Body of pancreas (tissue), 4 donors: ENCODE measurements around the gene TEPSIN. TPM values are rescaled to one million over a fixed set of nuclear protein-coding genes. Genes with fewer than 3 reads are reported as not detected.

Source experiments
- ATAC-seq: fragments of 150-250 bp; one replicate; pipeline ENCODE4 v1.9.1; 2016
- DNase-seq, 4 donors: peaks; one replicate each; pipeline ENCODE4 v3.0.0-alpha.2; 2019
- H3K27ac ChIP-seq, 4 donors: fragments of 200-600 bp; sonication (generic); 1 replicate in 3 of 4; 2 replicates in 1 of 4; pipeline versions ENCODE4 v1.5.1 to v1.6.1; 2016 to 2019; ENCODE audit warnings: mild to moderate bottlenecking in 1 of 4, mixed read lengths in 1 of 4, moderate library complexity in 1 of 4
- H3K27me3 ChIP-seq, 2 donors: fragments of 200-600 bp; sonication (generic); one replicate each; pipeline ENCODE4 v1.6.0; 2016; ENCODE audit warnings: mild to moderate bottlenecking in 1 of 2
- H3K36me3 ChIP-seq, 2 donors: fragments of 200-600 bp; sonication (generic); replicated peaks in 1 of 2; 2 replicates each; pipeline ENCODE4 v1.5.1; 2016; ENCODE audit warnings: low read depth in 2 of 2; ENCODE audit not compliant: insufficient read depth in 1 of 2
- H3K4me1 ChIP-seq: fragments of 200-600 bp; sonication (generic); one replicate; pipeline ENCODE4 v1.6.0; 2016
- H3K4me3 ChIP-seq, 2 donors: fragments of 200-600 bp; sonication (generic); 1 replicate in 1 of 2; 2 replicates in 1 of 2; pipeline ENCODE4 v1.5.1; 2016 to 2019
- H3K9me3 ChIP-seq, 3 donors: fragments of 200-600 bp; sonication (generic); 1 replicate in 2 of 3; 2 replicates in 1 of 3; pipeline ENCODE4 v1.5.1; 2016
- WGBS, 2 donors: methylation state at CpG; one replicate each; pipeline ENCODE4 v1.1.5; 2017; 5-methylcytosine and 5-hydroxymethylcytosine counted together
- intact Hi-C: fragments of 100-400 bp; cut with DNase I; formaldehyde crosslinking; loops from one replicate; pipeline ENCODE4 v1.15.1; 2023
- total RNA-seq, 2 donors: library from RNA; depleted of rRNA; stranded (reverse); fragments of >200 nt; gene quantifications; one replicate each; pipeline ENCODE4 v1.1.0, GENCODE V29; 2016
- TF ChIP-seq, protein P1 (sequence below), 7 experiments: fragments of 450-650 bp in 4 of 7; fragments of 200-600 bp in 3 of 7; sonication (generic) in 3 of 7; IDR thresholded peaks; one replicate each; pipeline ENCODE4 v1.5.1; 2016 to 2019; ENCODE audit warnings: antibody characterized with exemption in 7 of 7

The TEPSIN gene
- total RNA-seq, 2 donors from 2014 or later, result 31.9 to 102 TPM

GRCh38 chr17:81179220-81179619 lies 59.6 kb downstream of the TEPSIN start:
- H3K36me3 ChIP-seq, result no peaks in the 10 kb centered on the region
- H3K27ac ChIP-seq, result no peak overlapping the region
- ATAC-seq (no peak), DNase-seq (no peak)
- no peaks in the 10 kb centered on the region for H3K27me3 ChIP-seq
- WGBS, 2 donors, result 65 to 67% methylated on average over 5 to 6 of the region's 9 CpGs
- no peak overlapping the region for H3K4me3 ChIP-seq
- intact Hi-C loops, result no loop called here
- no peaks in the 10 kb centered on the region for H3K9me3 ChIP-seq
- TF ChIP-seq, protein P1, sequence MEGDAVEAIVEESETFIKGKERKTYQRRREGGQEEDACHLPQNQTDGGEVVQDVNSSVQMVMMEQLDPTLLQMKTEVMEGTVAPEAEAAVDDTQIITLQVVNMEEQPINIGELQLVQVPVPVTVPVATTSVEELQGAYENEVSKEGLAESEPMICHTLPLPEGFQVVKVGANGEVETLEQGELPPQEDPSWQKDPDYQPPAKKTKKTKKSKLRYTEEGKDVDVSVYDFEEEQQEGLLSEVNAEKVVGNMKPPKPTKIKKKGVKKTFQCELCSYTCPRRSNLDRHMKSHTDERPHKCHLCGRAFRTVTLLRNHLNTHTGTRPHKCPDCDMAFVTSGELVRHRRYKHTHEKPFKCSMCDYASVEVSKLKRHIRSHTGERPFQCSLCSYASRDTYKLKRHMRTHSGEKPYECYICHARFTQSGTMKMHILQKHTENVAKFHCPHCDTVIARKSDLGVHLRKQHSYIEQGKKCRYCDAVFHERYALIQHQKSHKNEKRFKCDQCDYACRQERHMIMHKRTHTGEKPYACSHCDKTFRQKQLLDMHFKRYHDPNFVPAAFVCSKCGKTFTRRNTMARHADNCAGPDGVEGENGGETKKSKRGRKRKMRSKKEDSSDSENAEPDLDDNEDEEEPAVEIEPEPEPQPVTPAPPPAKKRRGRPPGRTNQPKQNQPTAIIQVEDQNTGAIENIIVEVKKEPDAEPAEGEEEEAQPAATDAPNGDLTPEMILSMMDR (IDR thresholded peaks at IDR 0.05), result no peak
- H3K4me1 ChIP-seq, result no peaks in the 10 kb centered on the region

Other genes starting within 250 kb of the TEPSIN start
- 10 to 100 TPM; 10.4 to 32.3 TPM for gene CHMP6, start 247.2 kb downstream of the TEPSIN start, total RNA-seq
- 10 to 100 TPM in 1 of 2 donors, 1 to 10 TPM in 1; 8.0 to 11.5 TPM for gene BAIAP2, start 203.9 kb downstream of the TEPSIN start, total RNA-seq
- not detected for gene PVALEF, start 73.5 kb downstream of the TEPSIN start, total RNA-seq
- gene AATK, start 72.8 kb downstream of the TEPSIN start, total RNA-seq, result 10 to 100 TPM; 29.1 to 42.2 TPM
- gene CEP131, start 16.1 kb downstream of the TEPSIN start, total RNA-seq, result 10 to 100 TPM in 1 of 2 donors, 1 to 10 TPM in 1; 9.9 to 22.7 TPM
- gene NDUFAF8, start 263 bp upstream of the TEPSIN start, total RNA-seq, result 10 to 100 TPM; 20.8 to 26.5 TPM
- 100 to 1,000 TPM; 102 to 203 TPM for gene SLC38A10, start 56.3 kb upstream of the TEPSIN start, total RNA-seq
- 10 to 100 TPM in 1 of 2 donors, 1 to 10 TPM in 1; 5.7 to 14.8 TPM for gene BAHCC1, start 156.4 kb upstream of the TEPSIN start, total RNA-seq